GM19438 (cell line): ENCODE measurements around the gene TAL2.
"Not testable (repeated sequence)": the region's sequence is repeated elsewhere in the genome, so short reads cannot be mapped to it uniquely, and the experiment has no call there.

Experiments used
- ATAC-seq: cut with Tn5 transposase; IDR thresholded peaks from one replicate; pipeline ENCODE4 v1.9.1; 2021; ENCODE audit warnings: low read depth; ENCODE audit not compliant: unreplicated experiment

Gene TAL2

GRCh38 chr9:105703638-105704037 is 41.4 kb downstream of the TAL2 start:
- ATAC-seq = not testable (repeated sequence)

DNA sequence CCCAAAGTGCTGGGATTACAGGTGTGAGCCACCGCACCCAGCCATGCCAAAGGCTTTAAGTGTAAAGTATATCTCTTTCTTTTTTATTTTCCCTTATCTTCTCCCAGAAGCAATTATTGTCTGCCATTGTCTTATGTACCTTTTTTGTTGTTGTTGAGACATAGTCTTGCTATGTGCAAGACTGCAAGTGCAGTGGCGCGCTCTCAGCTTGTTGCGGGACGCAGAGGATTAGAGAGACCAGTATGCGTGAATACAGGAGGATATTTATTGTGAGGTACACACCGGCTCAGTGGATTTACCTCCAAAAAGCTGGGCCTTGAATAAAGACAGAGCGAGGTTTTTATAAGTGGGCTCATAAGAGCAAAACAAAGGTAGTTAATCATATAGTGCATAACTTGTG is 43.9 kb downstream of the TAL2 start:
- ATAC-seq = no peak

DNA sequence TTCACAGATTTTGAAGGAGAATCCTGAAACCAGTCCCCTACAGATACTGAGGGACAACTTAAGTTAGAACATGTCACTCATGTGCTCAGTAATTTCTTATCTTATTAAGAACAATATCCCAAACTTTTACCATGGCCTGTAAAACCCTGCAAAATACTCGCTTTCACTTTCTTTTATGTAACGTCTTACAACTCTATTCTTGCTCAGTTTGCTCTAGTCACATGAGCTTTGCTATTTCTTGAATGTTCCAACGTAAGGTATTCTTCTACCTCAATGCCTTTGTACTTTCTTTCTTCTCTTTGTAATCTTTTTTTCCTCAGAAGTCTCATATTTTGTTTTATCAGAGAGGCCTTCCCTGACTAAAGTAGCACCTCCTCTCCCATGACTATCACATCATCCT is 46.1 kb downstream of the TAL2 start:
- no peak for ATAC-seq

DNA sequence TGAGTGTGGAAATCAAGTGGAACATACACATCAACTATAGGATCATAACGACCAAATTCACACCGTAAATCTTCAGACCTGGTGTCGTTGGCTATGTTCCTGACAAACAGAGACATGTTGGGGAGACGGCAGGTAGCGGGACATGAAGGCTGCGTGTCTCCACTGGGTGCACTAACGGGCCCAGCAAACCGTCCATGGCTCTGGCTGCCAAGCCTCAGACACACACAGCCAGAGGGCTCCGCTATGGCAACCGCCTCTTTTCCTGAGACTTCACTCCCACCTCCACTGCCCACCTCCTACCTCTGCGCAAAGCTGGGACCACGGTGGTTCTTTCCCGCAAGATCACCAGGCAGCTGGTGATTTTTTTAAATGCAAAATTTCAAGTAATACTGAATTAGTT is 48.4 kb downstream of the TAL2 start:
- no peak for ATAC-seq

GRCh38 chr9:105711867-105712266 is 49.6 kb downstream of the TAL2 start:
- no peak for ATAC-seq

GRCh38 chr9:105712297-105712696 is 50.0 kb downstream of the TAL2 start:
- ATAC-seq = no peak
